HG03066 (cell line): ENCODE measurements around the gene P3H4.
"Not testable (repeated sequence)": the region's sequence is repeated elsewhere in the genome, so short reads cannot be mapped to it uniquely, and the experiment has no call there.

ENCODE experiments used
- ATAC-seq: cut with Tn5 transposase; IDR thresholded peaks from one replicate; pipeline ENCODE4 v1.9.1; 2021; ENCODE audit warnings: low read depth; ENCODE audit not compliant: unreplicated experiment

P3H4 gene

GRCh38 chr17:41796121-41796895, 15.4 kb downstream of the P3H4 start:
- no peak for ATAC-seq

GRCh38 chr17:41794540-41794975, 17.2 kb downstream of the P3H4 start:
- no peak for ATAC-seq

- no peak for ATAC-seq
These were observed 17.8 kb downstream of the P3H4 start for GRCh38 chr17:41793784-41794539.

GRCh38 chr17:41792845-41793783, 18.6 kb downstream of the P3H4 start:
- ATAC-seq: no peak

- ATAC-seq: no peak
These were observed 24.7 kb downstream of the P3H4 start for GRCh38 chr17:41787021-41787418.

GRCh38 chr17:41786227-41787020, 25.3 kb downstream of the P3H4 start, which contains the start of gene JUP:
Gene JUP (minus strand): TSS chr17:41786711. CDS start chr17:41771854, 14,857 bp downstream.
- no peak for ATAC-seq

GRCh38 chr17:41785859-41786226, 25.9 kb downstream of the P3H4 start:
- no peak for ATAC-seq

GRCh38 chr17:41785091-41785858, 26.5 kb downstream of the P3H4 start:
- no peak for ATAC-seq

GRCh38 chr17:41784207-41784744, 27.5 kb downstream of the P3H4 start:
- no peak for ATAC-seq

- no peak for ATAC-seq
These were observed 29.6 kb downstream of the P3H4 start for GRCh38 chr17:41782142-41782541.

GRCh38 chr17:41781404-41782110, 30.2 kb downstream of the P3H4 start:
- no peak for ATAC-seq

- ATAC-seq: no peak
These were observed 31.8 kb downstream of the P3H4 start for GRCh38 chr17:41779954-41780353.

- no peak for ATAC-seq
These were observed 34.1 kb downstream of the P3H4 start for GRCh38 chr17:41777574-41778188.

- ATAC-seq: no peak
These were observed 34.6 kb downstream of the P3H4 start for GRCh38 chr17:41777157-41777573.

- ATAC-seq: not testable (repeated sequence)
These were observed 35.4 kb downstream of the P3H4 start for GRCh38 chr17:41776262-41776900.

GRCh38 chr17:41775394-41776226, 36.1 kb downstream of the P3H4 start:
- ATAC-seq: no peak
